Stimulated activated CD8-positive, alpha-beta memory T cell treated with anti-CD3 and anti-CD28 coated beads, Interleukin-7, amount 100 ng/mL, for 4 hours (primary cell): ENCODE results near the gene SYNE4.
"Not testable (repeated sequence)": the region's sequence is repeated elsewhere in the genome, so short reads cannot be mapped to it uniquely, and the experiment has no call there.

Source experiments
- DNase-seq, 2 donors: peaks; one replicate each; pipeline ENCODE4 v3.0.0-alpha.2; 2020; ENCODE audit warnings: low read depth in 2 of 2

Gene SYNE4

GRCh38 chr19:36008336-36008978 lies at the start of gene SYNE4:
SYNE4 (minus strand) TSS chr19:36008813; CDS start chr19:36008681, 132 bp downstream.
- no peak for DNase-seq

- peak; percentile 89 to 92 for DNase-seq
Observed at GRCh38 chr19:36054733-36055686, 46.4 kb upstream of the SYNE4 start, which contains the start of gene WDR62. WDR62 (plus strand) TSS chr19:36054897; CDS start chr19:36054972, 75 bp downstream.

- DNase-seq = peak; percentile 100
Observed at GRCh38 chr19:36054119-36054732, 45.6 kb upstream of the SYNE4 start, which contains the start of gene THAP8. THAP8 (minus strand) TSS chr19:36054285; CDS start chr19:36054217, 68 bp downstream.

GRCh38 chr19:36051637-36052036 lies 43.0 kb upstream of the SYNE4 start:
- no peak for DNase-seq

GRCh38 chr19:36051236-36051635 lies 42.6 kb upstream of the SYNE4 start:
- DNase-seq = no peak

GRCh38 chr19:36049080-36049698 lies 40.6 kb upstream of the SYNE4 start:
- DNase-seq = no peak

GRCh38 chr19:36047835-36048234 lies 39.2 kb upstream of the SYNE4 start:
- DNase-seq = no peak

- DNase-seq = no peak
Observed at GRCh38 chr19:36046443-36047050, 37.9 kb upstream of the SYNE4 start.

- no peak for DNase-seq
Observed at GRCh38 chr19:36043952-36044351, 35.3 kb upstream of the SYNE4 start.

- DNase-seq = no peak
Observed at GRCh38 chr19:36041831-36042230, 33.2 kb upstream of the SYNE4 start.

GRCh38 chr19:36041092-36041491 lies 32.5 kb upstream of the SYNE4 start:
- DNase-seq = not testable (repeated sequence)

GRCh38 chr19:36040495-36040894 lies 31.9 kb upstream of the SYNE4 start:
- DNase-seq = no peak

- peak; percentile 21 to 56 for DNase-seq
Observed at GRCh38 chr19:36032251-36033104, 23.9 kb upstream of the SYNE4 start, which contains the start of gene CLIP3. CLIP3 (minus strand) TSS chr19:36032873; CDS start chr19:36032357, 516 bp downstream.

- no peak for DNase-seq
Observed at GRCh38 chr19:36031308-36031707, 22.7 kb upstream of the SYNE4 start.

GRCh38 chr19:36030264-36031148 lies 21.9 kb upstream of the SYNE4 start:
- DNase-seq = no peak

GRCh38 chr19:36028313-36029041 lies 19.9 kb upstream of the SYNE4 start:
- no peak for DNase-seq

GRCh38 chr19:36027696-36028095 lies 19.1 kb upstream of the SYNE4 start:
- DNase-seq = no peak

GRCh38 chr19:36026091-36026876 lies 17.7 kb upstream of the SYNE4 start:
- no peak for DNase-seq
